Stimulated activated CD8-positive, alpha-beta memory T cell treated with anti-CD3 and anti-CD28 coated beads, Interleukin-12 subunit alpha, Interleukin-12 subunit beta, amount 100 ng/mL, for 24 hours (primary cell): ENCODE measurements around the gene MAPRE2.

Source experiments
- DNase-seq: peaks from one replicate; pipeline ENCODE4 v3.0.0-alpha.2; 2020; ENCODE audit errors: extremely low read depth

MAPRE2 gene

GRCh38 chr18:35062408-35062807, 21.2 kb downstream of the MAPRE2 start:
- DNase-seq, result no peak

- DNase-seq, result no peak
These were observed 22.9 kb downstream of the MAPRE2 start for GRCh38 chr18:35063875-35064690.

- no peak for DNase-seq
These were observed 26.2 kb downstream of the MAPRE2 start for GRCh38 chr18:35067454-35067853.

- no peak for DNase-seq
These were observed 30.6 kb downstream of the MAPRE2 start for GRCh38 chr18:35071819-35072247.

- DNase-seq, result no peak
These were observed 31.4 kb downstream of the MAPRE2 start for GRCh38 chr18:35072616-35073015.

GRCh38 chr18:35073186-35074105, 32.2 kb downstream of the MAPRE2 start:
- no peak for DNase-seq

- DNase-seq, result no peak
These were observed 33.4 kb downstream of the MAPRE2 start for GRCh38 chr18:35074581-35074980.

GRCh38 chr18:35075132-35075531, 33.9 kb downstream of the MAPRE2 start:
- no peak for DNase-seq

GRCh38 chr18:35076135-35076924, 35.1 kb downstream of the MAPRE2 start:
- no peak for DNase-seq

GRCh38 chr18:35077937-35078336, 36.7 kb downstream of the MAPRE2 start:
- DNase-seq, result no peak

GRCh38 chr18:35080058-35080457, 38.8 kb downstream of the MAPRE2 start:
- no peak for DNase-seq

GRCh38 chr18:35083174-35083712, 42.0 kb downstream of the MAPRE2 start:
- no peak for DNase-seq

GRCh38 chr18:35084494-35085449, 43.6 kb downstream of the MAPRE2 start:
- no peak for DNase-seq

GRCh38 chr18:35085450-35086380, 44.5 kb downstream of the MAPRE2 start:
- DNase-seq, result no peak

GRCh38 chr18:35086704-35087103, 45.5 kb downstream of the MAPRE2 start:
- DNase-seq, result no peak

- no peak for DNase-seq
These were observed 46.5 kb downstream of the MAPRE2 start for GRCh38 chr18:35087726-35088125.

GRCh38 chr18:35088921-35089320, 47.7 kb downstream of the MAPRE2 start:
- no peak for DNase-seq

GRCh38 chr18:35089382-35089781, 48.2 kb downstream of the MAPRE2 start:
- DNase-seq, result no peak

- DNase-seq, result no peak
These were observed 48.8 kb downstream of the MAPRE2 start for GRCh38 chr18:35089891-35090550.
